ENCODE results near the gene SRP14. TPM values are rescaled to one million over a fixed set of nuclear protein-coding genes. Genes with fewer than 3 reads are reported as not detected.

SRP14 gene
- total RNA-seq, 1 donor from 2014 or later: 102 TPM

DNA sequence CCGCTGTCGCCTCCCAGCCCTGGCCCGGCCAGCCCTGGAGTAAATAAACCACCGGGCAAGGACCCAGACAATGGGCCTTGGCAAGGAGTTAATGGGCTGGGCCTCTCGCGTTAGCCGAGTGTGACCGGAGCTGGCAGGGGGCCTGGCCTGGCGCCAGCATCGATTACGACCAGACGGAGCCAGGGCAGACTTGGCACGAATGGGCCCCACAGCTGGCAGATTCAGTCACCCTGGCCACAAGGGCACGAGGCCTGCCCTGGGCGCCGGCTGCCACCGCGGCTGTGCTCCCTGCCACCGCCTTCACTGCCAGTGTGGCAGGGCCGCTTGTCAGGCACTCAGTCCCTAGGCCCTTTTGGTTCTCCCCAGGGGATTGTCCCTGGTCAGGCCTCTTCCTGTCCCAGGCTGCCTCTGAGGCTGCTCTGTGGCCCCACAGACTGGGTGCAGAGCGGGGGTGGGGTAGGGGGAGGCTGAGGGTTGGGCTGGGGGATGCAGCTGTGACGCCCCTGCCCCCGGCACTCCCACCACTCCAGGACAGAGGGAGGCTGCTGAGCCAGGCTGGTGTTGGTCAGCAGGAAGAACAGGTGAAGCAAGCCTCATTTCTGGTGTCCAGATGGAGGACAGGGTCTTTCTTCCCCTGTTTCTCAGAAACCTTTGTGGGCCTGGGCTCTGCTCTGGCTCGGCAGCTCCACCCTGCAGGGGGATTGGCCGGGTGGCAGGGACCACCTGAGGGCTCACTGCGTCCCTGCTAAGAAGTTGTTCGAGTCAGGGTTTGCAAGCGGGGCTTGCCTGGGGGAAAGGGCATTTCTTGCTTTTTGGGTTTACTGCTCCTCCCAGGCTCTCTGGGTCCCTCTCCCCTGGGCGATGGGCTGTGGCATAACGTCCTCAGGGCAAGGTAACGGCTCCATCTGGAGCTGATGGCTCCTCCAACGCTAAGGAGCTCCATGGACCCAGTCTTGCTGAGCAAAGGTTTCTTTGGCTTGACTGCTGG, 30.5 kb upstream of the SRP14 start:
- DNase-seq (ENCODE audit: low spot score in 2 of 2) (peak; percentile 89 to 92), FAIRE-seq (no peak)

DNA sequence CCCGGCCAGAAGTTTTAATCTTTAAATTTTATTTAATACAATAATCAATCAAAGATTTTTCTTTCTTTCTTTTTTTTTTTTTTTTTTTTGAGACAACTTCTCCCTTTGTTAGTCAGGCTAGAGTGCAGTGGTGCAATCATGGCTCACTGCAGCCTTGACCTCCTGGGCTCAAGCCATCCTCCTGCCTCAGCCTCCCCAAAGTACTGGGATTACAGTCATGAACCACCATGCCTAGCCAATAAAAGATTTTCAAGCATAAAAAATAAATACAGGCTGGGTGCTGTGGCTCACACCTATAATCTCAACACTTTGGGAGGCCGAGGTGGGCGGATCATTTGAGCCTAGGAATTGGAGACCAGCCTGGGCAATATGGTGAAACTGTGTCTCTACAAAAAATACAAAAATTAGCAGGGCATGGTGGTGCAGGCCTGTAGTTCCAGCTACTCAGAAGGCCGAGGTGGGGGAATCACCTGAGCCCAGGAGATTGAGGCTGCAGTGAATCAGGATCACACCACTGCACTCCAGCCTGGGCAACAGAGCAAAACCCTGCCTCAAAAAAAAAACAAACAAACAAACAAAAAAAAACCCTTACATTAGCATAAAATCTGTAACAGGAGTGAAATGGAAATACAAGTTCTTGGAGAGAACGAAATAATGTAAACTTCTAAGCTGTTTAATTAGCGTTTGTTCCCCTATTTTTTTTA, 29.1 kb upstream of the SRP14 start:
- DNase-seq (ENCODE audit: low spot score in 2 of 2): no peak
- FAIRE-seq: no peak

DNA sequence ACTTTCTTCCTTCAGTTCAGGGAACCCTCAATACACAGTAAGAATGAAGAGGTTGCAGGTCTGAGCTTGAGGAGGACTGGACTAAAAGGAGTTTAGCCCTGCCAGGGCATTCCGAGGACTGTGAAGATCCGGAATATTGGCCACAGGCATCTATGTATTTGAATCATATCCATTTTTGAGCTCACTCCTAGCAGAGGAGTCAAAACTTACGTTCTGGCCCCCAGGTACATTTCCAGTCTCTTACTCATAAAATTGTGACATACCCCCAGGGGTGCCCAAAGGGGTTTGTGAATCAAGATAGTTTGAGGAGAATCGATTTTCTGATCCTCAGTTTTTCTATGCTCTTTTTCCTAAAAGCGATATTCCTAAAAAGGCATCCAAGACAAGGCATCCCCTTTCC, 27.6 kb upstream of the SRP14 start:
- DNase-seq (ENCODE audit: low spot score in 2 of 2) (no peak), FAIRE-seq (no peak)

DNA sequence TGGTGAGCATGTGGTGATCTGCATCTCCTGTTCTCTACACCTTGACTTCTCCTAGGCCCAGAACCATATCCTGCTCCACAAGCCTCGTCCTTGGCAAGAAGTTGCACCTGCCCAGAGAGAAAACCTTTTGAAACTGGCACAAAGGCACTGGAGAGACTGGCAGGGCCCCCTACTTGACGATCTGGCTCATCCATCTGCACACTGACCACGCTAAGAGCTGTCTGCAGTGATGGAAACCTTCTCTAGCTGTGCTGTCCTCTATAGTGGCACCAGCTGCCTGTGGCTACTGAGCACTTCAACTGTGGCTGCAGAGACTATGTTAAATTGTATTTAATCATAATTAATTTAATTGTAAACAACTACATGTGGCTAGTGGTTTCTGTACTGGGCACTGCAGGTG, 26.2 kb upstream of the SRP14 start:
- FAIRE-seq (no peak), DNase-seq (ENCODE audit: low spot score in 2 of 2) (no peak)

DNA sequence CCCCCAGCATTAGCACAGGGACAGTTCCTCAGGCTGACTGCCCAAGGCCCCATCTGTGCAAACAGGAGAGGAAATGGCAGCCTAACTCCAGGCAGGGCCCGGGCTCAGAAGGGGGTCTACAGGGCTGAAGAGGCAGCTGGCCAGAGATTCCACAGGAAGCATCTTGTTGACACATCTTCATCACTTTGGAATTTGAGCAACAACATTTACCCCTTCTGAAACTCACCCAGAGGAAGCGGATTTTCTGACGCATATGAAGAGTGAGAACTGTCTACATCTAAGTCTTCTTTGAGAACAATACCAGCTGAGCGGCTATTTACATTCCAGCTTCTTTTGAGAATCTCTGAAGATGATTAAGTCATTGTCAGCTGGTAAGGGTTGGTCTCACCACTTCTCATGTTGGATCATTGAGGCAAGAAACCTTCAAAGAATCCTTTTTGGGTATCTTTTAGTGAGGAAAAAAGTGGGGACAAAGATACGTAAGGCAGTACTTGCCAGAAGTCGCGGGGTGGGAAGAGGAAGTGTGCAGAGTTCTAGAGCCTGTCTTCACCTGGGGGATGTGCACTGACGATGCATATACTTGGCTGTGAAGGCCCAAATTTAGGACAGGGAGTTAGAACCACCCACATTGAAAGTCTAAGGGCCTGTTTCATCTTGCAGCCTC, 25.4 kb upstream of the SRP14 start:
- FAIRE-seq (no peak), DNase-seq (ENCODE audit: low spot score in 2 of 2) (no peak)

DNA sequence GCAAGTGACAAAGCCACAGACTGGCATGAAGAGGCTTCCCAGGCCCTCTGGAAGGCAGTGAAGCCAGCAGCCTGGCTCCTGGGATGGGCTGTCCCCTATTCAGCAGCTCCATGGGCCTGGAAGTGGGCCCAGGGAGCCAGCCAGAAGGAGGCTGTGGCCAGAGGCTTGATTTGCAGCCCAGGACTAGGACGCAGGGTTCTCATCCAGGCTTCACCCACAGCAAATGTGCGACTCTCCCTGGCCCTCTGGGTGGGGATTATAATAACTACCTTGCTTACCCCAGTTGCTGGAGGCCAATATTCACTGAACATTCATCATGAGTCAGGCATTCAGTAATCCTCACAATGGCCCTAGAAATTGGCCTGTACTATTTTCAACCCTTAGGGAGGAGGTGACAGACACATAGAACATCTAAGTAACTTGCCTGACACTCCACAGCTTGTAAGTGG, 24.6 kb upstream of the SRP14 start:
- DNase-seq (ENCODE audit: low spot score in 2 of 2): no peak
- no peak for FAIRE-seq

DNA sequence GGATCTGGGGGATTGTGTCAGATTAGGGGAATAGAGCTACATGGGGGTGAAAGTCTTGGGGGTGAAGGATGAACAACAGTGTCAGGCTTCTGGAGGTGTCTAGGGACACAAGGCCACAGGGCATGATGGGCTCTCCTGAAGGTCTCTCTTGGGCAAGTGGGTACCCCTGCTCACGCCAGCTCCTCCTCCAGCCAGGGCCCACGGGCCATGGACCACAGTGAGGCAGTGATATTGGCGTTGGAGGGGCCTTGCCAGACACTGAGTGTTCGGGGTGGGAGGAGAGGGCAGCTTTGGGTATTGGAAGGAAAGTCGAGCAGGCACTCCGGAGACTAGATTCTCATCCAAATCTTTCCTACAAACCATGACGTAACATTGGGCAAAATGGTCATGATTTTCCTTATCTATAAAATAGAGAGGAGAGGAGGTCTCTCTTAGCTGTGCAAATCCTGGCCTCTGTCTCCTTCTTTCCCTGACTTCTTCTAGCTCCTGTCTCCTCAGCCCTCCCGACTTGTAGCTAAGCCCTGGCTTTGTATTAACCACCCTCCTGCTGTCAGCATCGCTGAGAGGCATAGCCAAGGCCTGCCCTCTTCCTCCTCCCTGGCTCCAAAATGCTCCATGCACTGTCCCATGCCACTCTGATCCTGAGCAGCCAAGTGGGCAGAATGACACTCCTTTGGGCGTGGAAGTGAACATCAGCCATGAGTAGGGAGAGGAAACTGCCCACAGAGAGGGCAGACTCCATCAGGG, 24.0 kb upstream of the SRP14 start:
- DNase-seq (ENCODE audit: low spot score in 2 of 2): no peak
- no peak for FAIRE-seq

DNA sequence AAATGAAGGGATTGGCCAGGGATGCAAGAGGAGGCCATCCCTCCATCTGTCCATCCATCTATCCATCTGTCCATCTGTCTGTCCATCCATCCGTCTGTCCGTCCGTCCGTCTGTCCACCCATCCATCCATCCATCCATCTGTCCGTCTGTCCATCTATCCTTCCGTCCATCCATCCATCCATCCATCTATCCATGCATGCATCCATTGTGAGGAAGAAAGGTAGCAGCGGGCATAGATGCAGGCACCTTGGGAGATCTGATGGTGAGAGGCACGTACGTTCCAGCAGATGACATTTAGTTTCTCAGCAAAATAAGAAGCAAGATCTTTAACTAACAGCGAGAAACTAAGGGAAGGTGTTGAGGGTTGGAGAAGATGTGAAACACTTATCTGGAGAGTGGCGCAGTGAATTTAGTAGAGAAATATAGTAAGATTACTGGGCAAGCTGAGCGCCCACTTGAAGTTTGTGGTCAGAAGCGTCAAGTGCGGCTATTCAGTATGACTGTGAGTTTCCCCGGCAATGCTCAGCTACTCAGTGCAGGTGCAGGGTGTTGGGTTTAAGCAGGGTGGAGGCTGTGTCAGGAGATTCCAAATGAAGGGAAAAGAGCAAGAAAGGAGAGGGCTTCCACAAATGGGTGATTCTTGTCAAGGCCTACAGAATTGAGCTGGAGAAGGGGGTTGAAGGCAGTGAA, 22.4 kb upstream of the SRP14 start:
- DNase-seq (ENCODE audit: low spot score in 2 of 2) (no peak), FAIRE-seq (no peak)

DNA sequence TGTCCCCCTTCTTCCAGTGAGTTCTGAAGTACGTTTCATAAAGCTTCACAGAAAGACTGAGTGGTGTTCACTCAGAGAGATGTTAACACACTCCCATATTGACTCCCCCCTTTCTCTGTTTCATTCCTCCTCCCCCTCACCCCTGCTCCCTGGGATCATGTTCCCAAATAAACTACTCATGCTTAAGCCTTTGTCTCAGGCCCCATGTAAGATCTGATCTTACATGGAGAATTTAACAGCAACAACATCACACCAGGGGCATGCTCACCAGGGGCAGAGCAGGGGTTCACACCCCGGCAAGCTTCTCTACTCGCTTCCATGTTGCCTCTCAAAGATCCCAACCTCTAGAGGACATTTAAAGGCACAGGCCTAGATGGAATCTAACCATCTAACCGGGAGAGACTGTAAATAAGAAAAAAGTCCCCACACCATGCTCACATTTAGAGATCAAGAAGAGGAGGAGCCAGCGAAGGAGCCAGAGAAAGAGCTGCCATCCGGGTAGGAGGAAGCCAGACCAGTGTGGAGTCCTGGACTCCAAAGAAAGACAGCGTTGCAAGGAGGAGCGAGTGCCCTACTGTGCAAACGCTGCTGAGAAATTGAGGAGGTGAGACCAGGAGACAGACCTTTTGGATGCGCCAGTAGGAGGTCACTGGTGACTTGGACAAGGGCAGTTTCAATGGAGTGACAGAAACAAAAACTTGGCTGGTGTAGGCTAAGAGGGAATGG, 21.4 kb upstream of the SRP14 start:
- no peak for DNase-seq (ENCODE audit: low spot score in 2 of 2)
- no peak for FAIRE-seq

DNA sequence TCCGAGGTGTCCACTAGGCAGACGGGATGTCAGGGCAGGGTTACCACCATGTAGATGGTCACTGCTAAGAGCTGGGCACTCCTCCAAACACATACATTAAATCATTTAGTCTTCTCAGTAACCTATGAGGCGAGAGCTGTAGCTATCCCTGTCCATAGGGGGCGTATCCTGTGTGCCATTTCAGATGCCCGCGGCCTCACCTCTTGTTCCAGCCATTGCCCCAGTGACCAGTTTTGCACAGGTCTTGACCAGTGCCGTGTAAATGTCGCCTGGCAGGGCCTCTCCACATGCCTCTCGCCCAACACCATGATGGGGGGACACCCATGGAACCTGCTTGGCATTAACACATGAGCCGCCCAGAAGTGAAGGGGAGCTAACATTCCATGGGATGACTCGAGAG, 20.8 kb upstream of the SRP14 start:
- no peak for DNase-seq (ENCODE audit: low spot score in 2 of 2)
- no peak for FAIRE-seq

DNA sequence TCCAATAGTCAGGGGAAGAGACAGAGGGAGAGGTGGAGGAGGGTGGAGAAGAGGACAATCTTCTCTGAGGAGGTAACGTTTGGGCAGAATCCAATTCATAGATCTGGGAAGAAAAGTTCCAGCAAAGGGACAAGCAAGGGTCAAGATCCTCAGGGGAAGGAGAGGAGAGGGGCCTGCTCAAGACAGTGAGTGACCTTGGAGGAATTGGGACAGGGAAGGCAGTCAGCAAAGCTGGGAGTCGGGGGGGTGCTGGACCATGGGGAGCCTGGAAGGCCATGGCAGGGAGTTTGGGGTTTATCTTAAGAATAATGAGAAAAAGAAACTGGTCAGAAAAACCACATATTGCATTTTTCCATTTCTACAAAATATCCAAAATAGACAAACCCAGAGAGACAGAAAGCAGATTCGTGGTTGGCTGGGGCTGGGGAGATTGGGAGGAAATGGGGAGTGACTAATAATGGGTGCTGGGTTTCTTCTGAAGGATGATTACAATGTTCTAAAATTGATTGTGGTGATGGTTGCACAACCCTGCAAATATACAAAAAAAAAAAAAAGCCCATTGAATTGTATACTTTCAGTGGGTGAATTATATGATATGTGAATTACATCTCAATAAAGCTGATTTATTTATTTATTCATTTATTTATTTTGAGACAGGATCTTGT, 19.6 kb upstream of the SRP14 start:
- DNase-seq (ENCODE audit: low spot score in 2 of 2): no peak

DNA sequence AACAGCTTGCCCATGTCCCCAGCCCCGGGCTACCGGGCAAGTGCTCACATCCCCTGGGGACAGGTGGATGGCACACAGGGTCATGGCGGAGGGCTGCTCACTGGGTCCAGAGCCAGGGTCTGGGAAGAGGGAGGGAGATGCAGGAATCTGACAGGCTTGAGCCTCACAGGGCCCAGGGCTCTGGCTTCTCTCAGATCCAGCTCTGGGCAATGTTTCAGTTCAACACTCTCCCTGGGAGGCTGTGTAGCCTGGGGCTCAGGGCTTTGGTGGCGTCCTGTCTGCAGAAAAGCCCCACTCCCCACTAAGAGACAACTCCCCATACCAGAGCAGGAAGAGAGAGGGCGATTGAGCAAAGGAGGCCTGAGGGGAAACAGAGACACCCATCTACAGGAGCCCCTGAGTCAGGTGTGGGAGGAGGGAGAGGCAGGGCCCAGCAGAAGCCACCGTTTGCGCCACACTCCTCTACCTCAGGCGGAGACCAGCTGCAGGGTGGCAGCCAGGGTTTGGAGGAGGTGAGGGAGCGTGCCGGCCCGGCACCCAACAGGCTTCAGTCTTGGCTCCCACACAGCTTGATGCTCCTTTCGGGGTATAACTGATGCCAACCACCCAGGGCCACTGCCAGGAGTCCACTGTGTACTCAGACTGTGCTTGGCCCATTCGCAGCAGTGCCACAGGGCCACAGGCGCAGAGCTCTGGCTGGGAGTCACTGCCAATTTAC, 16.8 kb upstream of the SRP14 start:
- DNase-seq (ENCODE audit: low spot score in 2 of 2): no peak
- FAIRE-seq: no peak

More for the DNA sequence above, 19.6 kb upstream of the SRP14 start:
- FAIRE-seq: no peak

DNA sequence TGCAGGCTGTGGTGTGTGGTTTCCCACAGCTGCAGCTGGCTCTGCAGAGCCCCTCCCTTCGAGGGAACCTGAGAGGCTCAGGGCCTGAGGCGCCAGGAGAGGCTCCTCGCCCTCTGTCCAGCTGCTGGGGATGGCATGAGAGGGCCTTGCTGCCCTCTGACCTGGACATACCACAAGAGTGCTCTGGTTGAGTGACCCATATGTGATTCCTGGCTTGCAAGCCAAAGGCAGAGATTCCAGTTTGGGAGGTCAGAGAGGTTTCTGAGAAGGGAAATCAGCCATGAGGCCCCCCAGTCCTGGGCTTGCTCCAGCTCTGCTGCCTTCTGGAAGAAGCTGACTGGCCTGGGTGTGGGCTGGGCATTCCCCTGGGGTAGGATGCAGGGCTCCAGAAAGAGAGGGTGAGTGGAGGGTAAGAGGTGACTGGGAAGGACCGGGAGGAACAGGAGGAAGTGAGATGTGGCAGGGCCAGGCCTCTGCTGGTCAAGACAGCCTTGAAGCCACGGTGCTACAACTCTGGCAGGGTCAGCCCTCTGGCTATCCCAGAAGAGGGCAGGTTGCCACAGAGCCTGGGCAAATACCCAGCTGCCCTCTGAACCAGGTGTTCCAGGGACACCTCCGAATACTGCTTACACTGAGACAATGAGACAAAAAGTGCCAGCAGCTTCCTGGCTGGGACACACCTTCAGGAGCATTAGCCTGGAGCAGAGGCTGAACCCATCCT, 16.0 kb upstream of the SRP14 start:
- no peak for FAIRE-seq

DNA sequence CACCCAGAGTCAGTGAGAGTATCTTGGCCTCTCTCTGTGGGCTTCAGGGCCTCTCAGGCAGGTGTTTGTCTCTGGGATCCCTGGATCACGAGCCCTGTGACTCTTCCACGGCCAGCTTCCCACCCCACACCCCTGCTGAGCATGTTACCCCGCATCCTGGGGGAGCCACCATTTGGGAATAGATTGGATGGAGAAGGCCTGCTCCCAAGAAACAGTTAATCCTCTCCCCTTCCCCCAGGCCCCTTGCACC, 15.5 kb upstream of the SRP14 start:
- no peak for DNase-seq (ENCODE audit: low spot score in 2 of 2)
- no peak for FAIRE-seq

More for the DNA sequence above, 16.0 kb upstream of the SRP14 start:
- no peak for DNase-seq (ENCODE audit: low spot score in 2 of 2)

DNA sequence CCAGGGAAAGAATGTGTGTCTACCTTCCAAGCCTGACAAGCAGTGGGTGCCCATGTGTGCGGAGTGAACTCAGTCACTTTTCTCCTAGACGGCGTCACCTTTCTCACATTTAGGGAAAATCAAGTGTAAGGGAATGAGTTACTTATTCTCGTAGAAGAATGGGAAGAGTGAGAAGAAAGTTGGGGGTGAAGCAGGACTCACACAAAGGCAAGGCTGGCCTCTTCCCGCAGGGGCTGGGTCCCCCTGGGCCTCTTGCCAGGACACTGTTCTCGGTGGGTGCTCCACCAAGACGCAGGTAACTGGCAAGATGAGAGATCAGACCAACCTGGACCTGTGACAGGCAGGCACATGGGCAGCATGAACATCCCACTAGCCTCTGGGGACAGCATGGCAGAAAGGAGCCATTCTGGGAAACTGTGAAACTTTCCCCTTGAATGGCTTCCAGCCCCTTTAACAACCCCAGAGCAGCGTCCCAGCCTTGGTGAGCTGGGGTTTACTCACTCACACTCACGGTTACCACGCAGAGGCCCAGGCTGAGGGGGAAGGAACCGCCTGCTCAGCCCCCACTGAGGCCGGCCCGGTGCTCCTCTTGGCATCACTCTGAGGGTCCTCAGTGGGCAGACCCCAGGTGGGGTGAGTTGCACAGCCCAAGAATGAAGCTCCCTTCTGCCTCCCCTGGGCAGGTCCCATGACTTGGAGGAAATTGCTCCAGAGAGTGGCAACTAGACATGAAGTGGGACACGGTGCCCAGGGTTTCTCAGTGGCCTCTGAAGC, 15.0 kb upstream of the SRP14 start:
- FAIRE-seq (no peak), DNase-seq (ENCODE audit: low spot score in 2 of 2) (no peak)

DNA sequence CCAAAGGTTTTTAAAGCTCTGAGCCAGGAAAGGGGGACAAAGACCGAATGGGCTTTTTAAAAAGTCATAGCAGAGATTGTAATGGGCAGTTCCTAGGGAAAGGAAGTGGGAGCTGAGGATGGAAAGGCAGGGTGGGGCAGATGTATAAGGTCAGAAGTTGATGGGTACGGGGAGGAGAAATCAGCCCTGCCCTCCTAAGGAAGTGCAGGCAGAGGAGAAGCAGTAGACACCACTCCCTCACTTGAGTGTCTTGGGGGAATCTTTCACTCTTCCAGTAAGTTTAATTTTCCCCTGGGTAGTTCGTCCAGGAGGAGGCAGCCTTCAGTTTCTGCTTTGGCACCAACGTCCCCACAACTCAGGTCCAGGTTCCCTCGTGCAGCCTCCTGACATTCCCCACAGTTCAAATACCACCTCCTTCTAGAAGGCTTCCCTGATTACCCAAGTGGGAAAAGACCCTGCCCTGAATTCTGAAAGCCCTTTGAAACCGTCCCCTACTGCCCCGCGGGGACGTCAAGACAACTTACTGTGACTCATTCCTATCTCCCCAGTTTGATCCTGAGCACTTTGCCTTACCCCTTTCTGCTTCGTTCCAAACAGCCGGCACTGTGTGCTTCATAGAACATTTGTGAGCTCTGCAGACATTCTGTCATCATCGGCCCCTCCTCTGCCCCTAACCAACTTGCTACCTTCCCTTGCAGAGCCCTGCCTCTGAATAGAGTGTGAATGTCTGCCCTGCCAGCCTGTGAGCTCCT, 14.3 kb upstream of the SRP14 start:
- no peak for FAIRE-seq

More for the DNA sequence above, 14.3 kb upstream of the SRP14 start:
- DNase-seq (ENCODE audit: low spot score in 2 of 2): no peak

Data from frontal cortex (tissue), 4 donors.